HepG2 (cell line): ENCODE results near the gene PANK1. TPM values are rescaled to one million over a fixed set of nuclear protein-coding genes. Genes with fewer than 3 reads are reported as not detected.

Experiments used
- AGO2 ChIP-seq: fragments of 200-400 bp; formaldehyde crosslinking; optimal IDR thresholded peaks from 2 replicates; pipeline ENCODE3; 2017; ENCODE audit warnings: mild to moderate bottlenecking, low read depth, low read length, moderate library complexity
- FOXA1 ChIP-seq, 2 experiments: fragments of 450-650 bp in 1 of 2; sonication (generic) in 1 of 2; formaldehyde crosslinking in 1 of 2; IDR thresholded peaks; 2 replicates each; pipeline versions ENCODE4 v1.4.0 to v1.6.1; 2016 to 2020; ENCODE audit warnings: missing genetic modification reagents in 1 of 2
- HMGA1 ChIP-seq: sonication (generic); formaldehyde crosslinking; conservative IDR thresholded peaks from 2 replicates; pipeline ENCODE4 v1.4.0; 2020; ENCODE audit warnings: missing genetic modification reagents
- HOXA7 ChIP-seq: sonication (generic); formaldehyde crosslinking; IDR thresholded peaks from 2 replicates; pipeline ENCODE4 v1.8.1; 2022; ENCODE audit warnings: mild to moderate bottlenecking, missing genetic modification reagents, moderate library complexity
- KLF6 ChIP-seq: IDR thresholded peaks from 2 replicates; pipeline ENCODE4 v1.8.0; 2016; ENCODE audit warnings: missing biosample characterization, missing genetic modification reagents
- KMT2A ChIP-seq: sonication (generic); formaldehyde crosslinking; IDR thresholded peaks from 2 replicates; pipeline ENCODE4 v1.4.0; 2020; ENCODE audit warnings: missing genetic modification reagents
- MAF1 ChIP-seq: sonication (generic); formaldehyde crosslinking; IDR thresholded peaks from 2 replicates; pipeline ENCODE4 v1.5.0; 2020; ENCODE audit warnings: missing genetic modification reagents, borderline replicate concordance
- NCOA5 ChIP-seq: sonication (generic); formaldehyde crosslinking; IDR thresholded peaks from 2 replicates; pipeline ENCODE4 v1.4.0; 2020; ENCODE audit warnings: missing genetic modification reagents
- NFE2L1 ChIP-seq: sonication (generic); formaldehyde crosslinking; IDR thresholded peaks from 2 replicates; pipeline ENCODE4 v1.4.0; 2020; ENCODE audit warnings: missing genetic modification reagents, mild to moderate bottlenecking, borderline replicate concordance
- PITX1 ChIP-seq: sonication (generic); formaldehyde crosslinking; IDR thresholded peaks from 2 replicates; pipeline ENCODE4 v1.5.1; 2020; ENCODE audit warnings: mild to moderate bottlenecking, missing genetic modification reagents
- PRMT3 ChIP-seq: sonication (generic); formaldehyde crosslinking; IDR thresholded peaks from 2 replicates; pipeline ENCODE4 v1.8.1; 2022; ENCODE audit warnings: low read depth, mild to moderate bottlenecking, moderate library complexity, missing genetic modification reagents, borderline replicate concordance
- ZBTB10 ChIP-seq: sonication (generic); formaldehyde crosslinking; IDR thresholded peaks from 2 replicates; pipeline ENCODE4 v1.4.0; 2020; ENCODE audit warnings: missing genetic modification reagents, borderline replicate concordance
- ZNF224 ChIP-seq: sonication (generic); formaldehyde crosslinking; IDR thresholded peaks from 2 replicates; pipeline ENCODE4 v1.5.0; 2020; ENCODE audit warnings: mild to moderate bottlenecking, missing genetic modification reagents
- polyA plus RNA-seq, 8 experiments: library from polyadenylated mRNA; depleted of rRNA in 3 of 8; stranded (reverse) in 7 of 8; unstranded in 1 of 8; fragments of >200 nt; fragmentation: Illumina TruSeq in 4 of 8; extraction: Trizol in 4 of 8; gene quantifications; 2 replicates each; pipeline versions ENCODE4 v1.2.1 to v1.2.3, GENCODE V29; 2011 to 2016; ENCODE audit warnings: low read depth in 4 of 8, missing spikeins in 1 of 8, mixed read lengths in 1 of 8; ENCODE audit not compliant: insufficient read depth in 1 of 8
- total RNA-seq, 5 experiments: library from RNA; depleted of rRNA; stranded (reverse); fragments of >200 nt; fragmentation: Illumina TruSeq; extraction: Trizol; gene quantifications; 2 replicates each; pipeline ENCODE4 v1.2.3, GENCODE V29; 2016; ENCODE audit warnings: low read depth in 1 of 5
- TF ChIP-seq, protein P1 (sequence below): sonication (generic); formaldehyde crosslinking; IDR thresholded peaks from 2 replicates; pipeline ENCODE4 v1.4.0; 2020; ENCODE audit warnings: low read depth, missing genetic modification reagents
- TF ChIP-seq, protein P2 (sequence below): sonication (generic); formaldehyde crosslinking; IDR thresholded peaks from 2 replicates; pipeline ENCODE4 v1.5.0; 2020; ENCODE audit warnings: mild to moderate bottlenecking, missing genetic modification reagents, borderline replicate concordance

PANK1 gene
- total and polyA plus RNA-seq, 2 of the 13 experiments (the other 11 are each of a cell fraction or from before 2014, with no cell fraction given): 18.2 to 33.3 TPM

DNA sequence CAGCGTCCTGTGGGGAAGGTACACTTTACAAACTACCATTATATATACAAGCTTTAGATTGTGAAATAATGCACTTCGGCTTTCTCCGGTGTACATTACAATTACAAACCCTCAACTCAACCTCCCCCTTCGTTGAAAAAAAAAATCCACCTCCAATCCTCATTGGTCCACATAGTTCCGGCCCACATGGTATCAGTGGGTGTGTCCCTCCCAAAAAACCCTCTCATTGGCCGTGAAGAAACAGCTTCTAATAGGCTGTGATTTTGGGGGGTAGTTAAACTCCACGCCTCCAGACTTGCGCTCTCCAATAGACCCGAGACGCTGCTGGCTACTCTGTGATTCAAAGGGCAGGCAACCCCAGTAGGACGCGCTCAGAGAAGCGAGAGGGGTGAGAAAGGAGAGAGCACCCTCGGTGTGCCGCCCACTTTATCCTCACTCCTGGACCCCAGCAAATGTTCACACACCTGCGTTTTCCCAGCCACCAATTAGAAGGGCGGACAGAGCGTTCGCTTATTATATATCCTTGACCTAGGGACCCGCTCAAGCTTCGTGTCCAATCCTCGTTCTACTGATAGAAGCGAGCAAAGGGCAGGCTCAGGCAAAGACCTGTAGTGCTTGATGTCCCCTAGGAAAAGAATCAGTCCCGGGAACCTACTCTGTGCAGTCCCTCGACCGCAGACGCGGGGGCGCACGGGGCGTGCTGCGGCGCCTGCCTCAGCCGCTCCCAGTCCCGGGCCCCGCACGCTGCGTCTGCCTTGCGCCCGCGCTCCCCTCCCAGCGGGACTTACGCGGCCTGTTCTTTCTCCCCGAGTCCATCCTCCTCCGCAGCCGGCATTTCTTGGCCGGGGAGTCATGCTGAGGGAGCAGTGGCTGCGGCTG lies 991 bp downstream of the PANK1 start (continued):
- TF ChIP-seq PRMT3 (CRISPR knock-in tag) (0 out of 2 replicates have a peak, but pooled peaks have one; percentile 56), AGO2 (peak; percentile 100), MAF1 (CRISPR knock-in tag) (peak; percentile 66; the same call in 1 of the 2 replicates), KMT2A (peak; percentile 45; the same call in 1 of the 2 replicates), HMGA1 (no peak), ZNF224 (CRISPR knock-in tag) (no peak), HOXA7 (CRISPR knock-in tag) (0 out of 2 replicates have a peak, but pooled peaks have one; percentile 55), PITX1 (CRISPR knock-in tag) (peak; percentile 16; the same call in 1 of the 2 replicates), ZBTB10 (CRISPR knock-in tag) (peak; percentile 77; the same call in 1 of the 2 replicates), FOXA1 (IDR thresholded peaks at IDR 0.05) (no peak), FOXA1 (CRISPR knock-in tag; IDR thresholded peaks at IDR 0.05) (peak; percentile 63), KLF6 (CRISPR knock-in tag) (0 out of 2 replicates have a peak, but pooled peaks have one; percentile 57), NCOA5 (CRISPR knock-in tag) (no peak), NFE2L1 (CRISPR knock-in tag) (no peak)
- TF ChIP-seq, protein P1, sequence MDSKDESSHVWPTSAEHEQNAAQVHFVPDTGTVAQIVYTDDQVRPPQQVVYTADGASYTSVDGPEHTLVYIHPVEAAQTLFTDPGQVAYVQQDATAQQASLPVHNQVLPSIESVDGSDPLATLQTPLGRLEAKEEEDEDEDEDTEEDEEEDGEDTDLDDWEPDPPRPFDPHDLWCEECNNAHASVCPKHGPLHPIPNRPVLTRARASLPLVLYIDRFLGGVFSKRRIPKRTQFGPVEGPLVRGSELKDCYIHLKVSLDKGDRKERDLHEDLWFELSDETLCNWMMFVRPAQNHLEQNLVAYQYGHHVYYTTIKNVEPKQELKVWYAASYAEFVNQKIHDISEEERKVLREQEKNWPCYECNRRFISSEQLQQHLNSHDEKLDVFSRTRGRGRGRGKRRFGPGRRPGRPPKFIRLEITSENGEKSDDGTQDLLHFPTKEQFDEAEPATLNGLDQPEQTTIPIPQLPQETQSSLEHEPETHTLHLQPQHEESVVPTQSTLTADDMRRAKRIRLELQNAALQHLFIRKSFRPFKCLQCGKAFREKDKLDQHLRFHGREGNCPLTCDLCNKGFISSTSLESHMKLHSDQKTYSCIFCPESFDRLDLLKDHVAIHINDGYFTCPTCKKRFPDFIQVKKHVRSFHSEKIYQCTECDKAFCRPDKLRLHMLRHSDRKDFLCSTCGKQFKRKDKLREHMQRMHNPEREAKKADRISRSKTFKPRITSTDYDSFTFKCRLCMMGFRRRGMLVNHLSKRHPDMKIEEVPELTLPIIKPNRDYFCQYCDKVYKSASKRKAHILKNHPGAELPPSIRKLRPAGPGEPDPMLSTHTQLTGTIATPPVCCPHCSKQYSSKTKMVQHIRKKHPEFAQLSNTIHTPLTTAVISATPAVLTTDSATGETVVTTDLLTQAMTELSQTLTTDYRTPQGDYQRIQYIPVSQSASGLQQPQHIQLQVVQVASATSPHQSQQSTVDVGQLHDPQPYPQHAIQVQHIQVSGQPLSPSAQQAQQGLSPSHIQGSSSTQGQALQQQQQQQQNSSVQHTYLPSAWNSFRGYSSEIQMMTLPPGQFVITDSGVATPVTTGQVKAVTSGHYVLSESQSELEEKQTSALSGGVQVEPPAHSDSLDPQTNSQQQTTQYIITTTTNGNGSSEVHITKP: peak; percentile 59; the same call in 1 of the 2 replicates
- TF ChIP-seq, protein P2, sequence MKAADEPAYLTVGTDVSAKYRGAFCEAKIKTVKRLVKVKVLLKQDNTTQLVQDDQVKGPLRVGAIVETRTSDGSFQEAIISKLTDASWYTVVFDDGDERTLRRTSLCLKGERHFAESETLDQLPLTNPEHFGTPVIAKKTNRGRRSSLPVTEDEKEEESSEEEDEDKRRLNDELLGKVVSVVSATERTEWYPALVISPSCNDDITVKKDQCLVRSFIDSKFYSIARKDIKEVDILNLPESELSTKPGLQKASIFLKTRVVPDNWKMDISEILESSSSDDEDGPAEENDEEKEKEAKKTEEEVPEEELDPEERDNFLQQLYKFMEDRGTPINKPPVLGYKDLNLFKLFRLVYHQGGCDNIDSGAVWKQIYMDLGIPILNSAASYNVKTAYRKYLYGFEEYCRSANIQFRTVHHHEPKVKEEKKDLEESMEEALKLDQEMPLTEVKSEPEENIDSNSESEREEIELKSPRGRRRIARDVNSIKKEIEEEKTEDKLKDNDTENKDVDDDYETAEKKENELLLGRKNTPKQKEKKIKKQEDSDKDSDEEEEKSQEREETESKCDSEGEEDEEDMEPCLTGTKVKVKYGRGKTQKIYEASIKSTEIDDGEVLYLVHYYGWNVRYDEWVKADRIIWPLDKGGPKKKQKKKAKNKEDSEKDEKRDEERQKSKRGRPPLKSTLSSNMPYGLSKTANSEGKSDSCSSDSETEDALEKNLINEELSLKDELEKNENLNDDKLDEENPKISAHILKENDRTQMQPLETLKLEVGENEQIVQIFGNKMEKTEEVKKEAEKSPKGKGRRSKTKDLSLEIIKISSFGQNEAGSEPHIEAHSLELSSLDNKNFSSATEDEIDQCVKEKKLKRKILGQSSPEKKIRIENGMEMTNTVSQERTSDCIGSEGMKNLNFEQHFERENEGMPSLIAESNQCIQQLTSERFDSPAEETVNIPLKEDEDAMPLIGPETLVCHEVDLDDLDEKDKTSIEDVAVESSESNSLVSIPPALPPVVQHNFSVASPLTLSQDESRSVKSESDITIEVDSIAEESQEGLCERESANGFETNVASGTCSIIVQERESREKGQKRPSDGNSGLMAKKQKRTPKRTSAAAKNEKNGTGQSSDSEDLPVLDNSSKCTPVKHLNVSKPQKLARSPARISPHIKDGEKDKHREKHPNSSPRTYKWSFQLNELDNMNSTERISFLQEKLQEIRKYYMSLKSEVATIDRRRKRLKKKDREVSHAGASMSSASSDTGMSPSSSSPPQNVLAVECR (CRISPR knock-in tag): peak; percentile 81
